ENCODE results near the gene GNAQ.

GNAQ gene

GRCh38 chr9:77901771-77902170, 129.8 kb downstream of the GNAQ start:
- no peak overlapping the region for H3K4me3 ChIP-seq (replicated peaks in 1 of 2; ENCODE audit: low read depth in 2 of 2, low read length in 2 of 2)
- no peak for DNase-seq (ENCODE audit: low read depth in 2 of 2)
- no peak for TF ChIP-seq CTCF (IDR thresholded peaks at IDR 0.05; ENCODE audit: low read depth, low read length)

GRCh38 chr9:77901018-77901417, 130.6 kb downstream of the GNAQ start:
- DNase-seq (ENCODE audit: low read depth in 2 of 2): no peak
- no peak for TF ChIP-seq CTCF (IDR thresholded peaks at IDR 0.05; ENCODE audit: low read depth, low read length)
- no peak overlapping the region for H3K4me3 ChIP-seq (replicated peaks in 1 of 2; ENCODE audit: low read depth in 2 of 2, low read length in 2 of 2)

GRCh38 chr9:77899679-77900354, 131.8 kb downstream of the GNAQ start:
- H3K4me3 ChIP-seq (replicated peaks in 1 of 2; ENCODE audit: low read depth in 2 of 2, low read length in 2 of 2): no peak overlapping the region
- DNase-seq (ENCODE audit: low read depth in 2 of 2): peak; percentile 42 to 66

GRCh38 chr9:77898864-77899263, 132.7 kb downstream of the GNAQ start:
- H3K4me3 ChIP-seq (replicated peaks in 1 of 2; ENCODE audit: low read depth in 2 of 2, low read length in 2 of 2): no peak overlapping the region
- no peak for DNase-seq (ENCODE audit: low read depth in 2 of 2)
- TF ChIP-seq CTCF (IDR thresholded peaks at IDR 0.05; ENCODE audit: low read depth, low read length): no peak

More at GRCh38 chr9:77899679-77900354, 131.8 kb downstream of the GNAQ start:
- TF ChIP-seq CTCF (IDR thresholded peaks at IDR 0.05; ENCODE audit: low read depth, low read length): no peak

GRCh38 chr9:77896938-77897667, 134.5 kb downstream of the GNAQ start:
- TF ChIP-seq CTCF (IDR thresholded peaks at IDR 0.05; ENCODE audit: low read depth, low read length): peak; percentile 22
- peak; percentile 22 to 47 for DNase-seq (ENCODE audit: low read depth in 2 of 2)
- no peak overlapping the region for H3K4me3 ChIP-seq (replicated peaks in 1 of 2; ENCODE audit: low read depth in 2 of 2, low read length in 2 of 2)

GRCh38 chr9:77896269-77896937, 135.2 kb downstream of the GNAQ start:
- no peak for DNase-seq (ENCODE audit: low read depth in 2 of 2)
- no peak overlapping the region for H3K4me3 ChIP-seq (replicated peaks in 1 of 2; ENCODE audit: low read depth in 2 of 2, low read length in 2 of 2)
- no peak for TF ChIP-seq CTCF (IDR thresholded peaks at IDR 0.05; ENCODE audit: low read depth, low read length)
